ENCODE results near the gene LIPC.

The LIPC gene

GRCh38 chr15:58472821-58473581, 41.2 kb downstream of the LIPC start:
- DNase-seq (ENCODE audit: low read depth in 2 of 2, low spot score in 1 of 2): peak in 1 of 2 donors; percentile 11

GRCh38 chr15:58473724-58474123, 41.9 kb downstream of the LIPC start:
- DNase-seq (ENCODE audit: low read depth in 2 of 2, low spot score in 1 of 2): no peak

GRCh38 chr15:58474741-58475323, 43.0 kb downstream of the LIPC start:
- DNase-seq (ENCODE audit: low read depth in 2 of 2, low spot score in 1 of 2): no peak

DNA sequence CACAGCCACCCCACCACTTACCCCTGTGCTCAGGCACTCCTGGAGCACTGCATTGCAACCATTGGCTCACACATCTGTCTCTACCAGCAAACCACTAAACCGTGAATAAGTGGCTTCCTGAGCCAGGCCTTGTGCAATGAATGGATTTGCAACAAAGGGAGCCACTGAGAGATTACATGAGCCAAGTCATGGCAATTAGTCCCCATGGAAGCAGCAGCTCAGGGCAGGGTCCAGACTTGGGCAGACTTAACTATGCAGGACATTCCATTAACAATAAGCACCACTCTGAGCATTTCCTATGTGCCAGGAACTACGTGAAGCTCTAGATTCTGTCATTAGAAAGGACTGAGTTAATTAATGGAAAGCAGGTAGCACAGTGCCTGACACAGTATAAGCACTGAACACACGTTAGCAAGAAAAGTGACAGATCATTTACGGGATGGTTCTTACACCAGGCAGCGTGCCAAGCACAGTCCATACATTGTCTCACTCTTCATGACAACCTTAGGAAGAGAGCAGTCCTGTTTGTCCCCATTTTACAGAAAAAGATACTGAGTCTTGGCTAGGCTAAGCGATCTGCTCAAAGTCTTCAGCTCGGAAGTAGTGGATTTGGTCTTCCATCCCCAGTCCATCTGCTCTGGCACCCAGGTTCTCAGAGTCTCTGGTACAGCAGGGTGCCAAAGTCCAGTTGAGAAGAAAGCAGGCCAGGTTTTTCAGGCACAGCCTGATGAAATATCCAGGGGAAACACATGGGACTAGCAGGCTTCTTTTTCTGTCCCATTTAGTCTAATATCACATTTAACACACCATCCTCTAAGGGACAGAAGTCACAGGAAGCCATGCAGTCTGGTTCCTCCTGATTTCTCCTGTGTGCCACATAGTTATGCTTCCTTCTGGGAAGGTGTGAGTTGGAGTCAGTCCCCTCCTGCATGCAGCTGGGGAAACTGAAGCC, 44.1 kb downstream of the LIPC start:
- no peak for DNase-seq (ENCODE audit: low read depth in 2 of 2, low spot score in 1 of 2)

DNA sequence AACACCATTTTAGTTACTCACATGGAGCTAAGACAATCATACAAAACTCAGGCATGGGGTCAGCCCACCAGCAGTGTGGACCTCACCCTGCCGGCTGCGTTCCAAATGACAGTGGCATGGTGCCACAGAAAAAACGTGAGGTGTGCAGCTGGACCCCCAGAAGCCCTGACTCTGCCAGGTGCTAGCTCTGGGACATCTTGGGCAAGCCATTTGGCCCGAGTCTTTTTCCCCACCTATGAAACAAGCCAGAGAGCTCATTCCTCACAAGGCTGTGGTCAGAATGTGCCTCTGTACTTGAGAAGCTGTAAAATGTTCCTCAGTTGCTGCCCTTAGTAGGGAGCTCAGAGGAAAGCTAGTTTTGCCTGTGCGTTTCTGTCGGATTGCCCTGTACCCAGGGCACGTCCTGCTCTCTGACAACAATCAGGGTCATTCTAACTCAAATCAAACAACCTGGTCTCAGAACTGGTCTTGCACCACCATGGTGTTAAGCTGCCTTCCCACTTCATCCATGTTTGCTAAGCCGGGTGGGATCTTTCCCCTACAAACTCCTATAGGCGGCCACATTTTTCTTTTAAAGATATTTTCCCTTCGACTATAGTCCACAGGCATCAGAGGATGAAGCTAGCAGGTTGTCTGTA, 44.9 kb downstream of the LIPC start:
- DNase-seq (ENCODE audit: low read depth in 2 of 2, low spot score in 1 of 2): no peak

DNA sequence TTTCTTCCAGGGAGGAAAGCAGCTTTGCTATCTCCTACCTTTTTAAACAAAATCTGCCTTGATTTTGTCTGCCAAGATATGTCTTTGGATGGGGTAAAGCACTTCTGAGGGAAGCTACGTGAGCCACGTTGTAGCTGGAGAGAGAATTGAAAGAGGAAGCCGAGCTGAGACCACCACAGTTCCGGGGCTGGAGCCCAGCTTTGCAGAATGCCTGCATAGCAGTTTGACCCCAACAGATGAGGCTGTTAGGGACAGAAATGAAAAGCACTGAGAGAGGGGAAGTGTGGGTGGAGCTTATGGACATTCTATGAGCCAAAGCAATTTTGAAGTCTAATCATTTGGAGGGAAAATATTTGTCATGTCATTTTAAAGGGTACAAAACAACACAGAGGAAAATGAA, 45.4 kb downstream of the LIPC start:
- no peak for DNase-seq (ENCODE audit: low read depth in 2 of 2, low spot score in 1 of 2)

GRCh38 chr15:58478035-58478434, 46.2 kb downstream of the LIPC start:
- DNase-seq (ENCODE audit: low read depth in 2 of 2, low spot score in 1 of 2): no peak

DNA sequence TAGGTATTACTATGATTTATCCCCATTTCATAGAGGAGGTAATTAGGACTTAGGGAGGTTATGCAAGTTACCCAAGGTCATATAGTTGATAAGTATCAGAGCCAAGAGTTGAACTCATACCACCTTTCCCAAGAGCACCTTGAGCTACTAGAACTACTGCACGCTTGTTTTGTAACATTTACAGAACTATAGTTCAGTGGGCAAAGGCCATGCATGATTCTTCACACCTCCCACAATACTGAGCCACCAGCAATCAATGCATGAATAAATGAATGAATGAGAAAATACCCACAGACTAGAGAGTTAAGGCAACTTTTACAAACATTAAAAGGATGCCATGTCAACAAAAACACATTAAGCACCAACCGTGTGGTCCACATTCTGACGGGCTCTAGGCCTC, 46.8 kb downstream of the LIPC start:
- DNase-seq (ENCODE audit: low read depth in 2 of 2, low spot score in 1 of 2): no peak

DNA sequence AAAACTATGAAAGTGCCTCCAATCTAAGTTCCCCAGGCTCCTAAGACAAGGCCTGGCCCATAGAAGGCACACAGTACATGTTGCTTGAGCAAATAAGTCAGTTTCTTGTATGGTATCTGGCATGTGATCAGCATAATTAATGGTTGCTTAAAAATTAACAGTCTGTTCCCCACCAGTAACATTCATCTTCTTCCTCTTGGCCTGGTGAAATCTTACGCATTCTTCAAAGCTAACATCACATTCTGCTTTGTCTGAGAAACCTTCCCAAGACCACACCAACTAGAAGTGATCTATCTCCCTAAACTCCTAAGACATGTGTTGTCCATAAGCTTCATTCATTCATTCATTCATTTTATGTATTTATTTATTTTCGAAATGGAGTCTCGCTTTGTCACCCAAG, 48.1 kb downstream of the LIPC start:
- DNase-seq (ENCODE audit: low read depth in 2 of 2, low spot score in 1 of 2): no peak

DNA sequence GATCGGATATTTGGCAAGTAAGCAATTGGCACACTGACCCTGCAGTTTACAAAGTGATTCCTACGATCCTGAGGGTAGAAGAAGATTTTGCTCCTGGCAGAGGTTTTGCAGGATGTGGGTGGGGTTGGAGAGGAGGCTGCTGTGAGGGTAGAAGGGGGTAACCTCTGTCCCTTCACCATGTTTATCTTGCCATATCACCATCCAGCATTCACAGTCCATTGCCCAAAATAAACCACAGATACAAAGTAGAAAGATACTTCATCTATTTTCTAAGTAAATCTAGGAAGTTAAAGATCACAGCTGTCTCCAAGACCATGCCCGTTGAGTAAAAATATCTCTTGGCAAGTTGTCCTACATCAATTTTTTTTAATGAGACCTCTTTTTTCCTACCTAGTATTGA, 51.6 kb downstream of the LIPC start:
- DNase-seq (ENCODE audit: low read depth in 2 of 2, low spot score in 1 of 2): no peak

DNA sequence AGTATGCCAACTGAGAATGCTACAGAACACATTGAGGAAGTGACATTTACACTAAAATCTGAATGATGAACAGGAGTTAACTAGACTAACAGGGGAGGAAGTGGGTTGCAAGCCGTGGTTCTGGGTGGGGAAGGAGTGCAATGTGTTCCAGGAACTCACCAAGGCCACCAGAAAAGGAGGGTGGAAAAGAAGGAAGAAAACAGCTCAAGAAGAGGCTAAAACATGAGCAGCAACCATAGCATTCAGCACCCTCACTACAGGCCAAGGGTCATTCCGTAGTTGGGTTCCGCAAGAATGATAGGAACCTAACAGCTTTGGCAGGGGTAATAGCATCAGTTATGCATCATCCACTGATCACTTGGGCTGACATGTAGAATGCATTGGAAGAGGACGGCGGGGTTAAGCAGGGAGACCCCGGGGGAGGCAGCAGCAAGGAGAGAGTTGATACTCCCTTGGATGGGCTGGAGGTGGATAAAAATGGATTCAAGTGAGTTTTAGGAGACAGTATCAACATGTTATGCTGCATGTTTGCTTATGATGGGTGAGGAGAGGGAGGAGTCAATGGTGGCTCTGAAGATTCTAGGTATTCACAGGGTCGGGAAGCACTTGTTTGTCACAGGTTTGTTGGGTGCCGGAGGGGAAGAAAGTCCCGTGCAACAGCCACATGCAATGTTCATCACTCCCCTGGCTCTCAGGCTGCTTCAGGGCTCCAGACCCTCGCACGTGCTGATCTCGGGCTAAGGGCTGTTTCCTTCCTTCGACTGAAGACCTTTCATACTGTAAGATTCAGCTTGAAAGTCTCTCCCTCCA, 53.2 kb downstream of the LIPC start:
- DNase-seq (ENCODE audit: low read depth in 2 of 2, low spot score in 1 of 2): no peak

- DNase-seq (ENCODE audit: low read depth in 2 of 2, low spot score in 1 of 2): no peak
Observed at GRCh38 chr15:58486062-58486461, 54.3 kb downstream of the LIPC start.

DNA sequence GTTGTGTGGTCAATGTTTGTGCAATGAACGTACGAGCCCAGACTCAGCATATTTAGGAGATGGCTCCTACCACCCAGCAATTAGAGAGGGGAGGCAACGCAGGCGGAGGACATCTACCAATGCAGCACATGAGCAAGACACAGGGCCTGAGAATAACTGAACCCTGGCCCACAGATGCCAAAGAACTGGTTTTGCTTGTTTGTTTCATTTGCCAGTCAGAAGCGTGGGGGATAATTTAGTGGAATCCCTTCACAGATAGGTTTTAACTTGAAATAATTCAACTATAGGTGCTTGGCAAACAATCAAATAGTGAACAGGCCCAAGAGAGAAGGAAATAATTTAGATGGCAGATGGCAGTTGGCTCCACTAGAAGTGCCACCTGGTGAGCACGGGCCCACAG, 54.8 kb downstream of the LIPC start:
- DNase-seq (ENCODE audit: low read depth in 2 of 2, low spot score in 1 of 2): no peak

GRCh38 chr15:58487041-58487723, 55.4 kb downstream of the LIPC start:
- DNase-seq (ENCODE audit: low read depth in 2 of 2, low spot score in 1 of 2): no peak

DNA sequence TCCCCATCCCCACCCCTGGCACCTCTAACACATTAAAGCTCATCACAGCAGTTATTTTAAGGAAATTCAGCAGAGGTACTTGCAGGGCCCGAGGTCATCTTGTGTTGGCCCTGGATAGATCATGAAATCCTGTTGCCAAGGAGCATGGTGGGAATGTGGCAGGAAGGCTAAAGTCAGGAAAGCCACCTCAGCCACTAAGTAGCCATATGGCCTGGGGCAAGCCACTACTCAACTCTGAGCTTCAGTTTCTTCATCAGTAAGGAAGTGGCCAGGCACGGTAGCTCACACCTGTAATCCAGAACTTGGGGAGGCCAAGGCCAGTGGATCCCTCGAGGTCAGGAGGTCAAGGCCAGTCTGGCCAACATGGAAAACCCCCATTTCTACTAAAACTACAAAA, 55.9 kb downstream of the LIPC start:
- DNase-seq (ENCODE audit: low read depth in 2 of 2, low spot score in 1 of 2): no peak

GRCh38 chr15:58489289-58490085, 57.7 kb downstream of the LIPC start:
- DNase-seq (ENCODE audit: low read depth in 2 of 2, low spot score in 1 of 2): no peak

DNA sequence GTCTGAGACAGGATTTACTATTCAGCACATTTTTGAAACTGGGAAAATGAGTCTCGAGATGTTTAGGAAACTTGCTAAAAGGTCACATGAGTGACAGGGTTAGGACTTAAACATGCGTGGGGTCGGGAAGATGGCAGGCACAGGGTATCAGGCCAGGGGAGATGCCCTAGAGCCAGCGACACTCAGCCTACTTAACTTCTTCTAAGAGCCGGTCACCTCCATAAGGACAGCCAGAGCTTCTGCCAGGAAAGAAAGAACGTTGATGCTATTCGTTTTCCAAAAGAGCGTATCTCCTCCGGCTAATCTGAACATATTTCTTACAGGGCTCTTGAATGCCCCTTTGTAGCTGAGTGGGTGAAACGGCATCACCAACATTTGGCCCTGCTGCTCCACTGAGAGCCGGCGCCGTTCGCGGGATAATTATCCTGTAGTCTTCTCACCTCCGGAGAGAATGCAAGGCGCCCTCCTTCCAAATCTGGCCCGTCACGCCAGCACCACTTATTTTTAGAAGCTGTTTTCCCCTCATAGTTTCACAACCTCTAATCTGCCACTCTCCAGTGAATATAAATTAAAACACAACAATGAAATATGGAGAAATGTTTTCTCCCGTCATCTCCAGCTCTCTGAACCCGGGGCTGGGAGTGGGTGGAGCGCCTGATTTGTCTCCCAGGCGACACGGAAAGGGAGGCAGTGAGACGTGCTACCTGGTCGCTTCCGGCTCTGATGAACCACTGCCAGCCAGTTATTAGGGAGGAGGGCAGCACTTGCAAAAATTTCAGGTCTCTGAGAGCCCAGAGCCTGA, 58.5 kb downstream of the LIPC start:
- no peak for DNase-seq (ENCODE audit: low read depth in 2 of 2, low spot score in 1 of 2)

DNA sequence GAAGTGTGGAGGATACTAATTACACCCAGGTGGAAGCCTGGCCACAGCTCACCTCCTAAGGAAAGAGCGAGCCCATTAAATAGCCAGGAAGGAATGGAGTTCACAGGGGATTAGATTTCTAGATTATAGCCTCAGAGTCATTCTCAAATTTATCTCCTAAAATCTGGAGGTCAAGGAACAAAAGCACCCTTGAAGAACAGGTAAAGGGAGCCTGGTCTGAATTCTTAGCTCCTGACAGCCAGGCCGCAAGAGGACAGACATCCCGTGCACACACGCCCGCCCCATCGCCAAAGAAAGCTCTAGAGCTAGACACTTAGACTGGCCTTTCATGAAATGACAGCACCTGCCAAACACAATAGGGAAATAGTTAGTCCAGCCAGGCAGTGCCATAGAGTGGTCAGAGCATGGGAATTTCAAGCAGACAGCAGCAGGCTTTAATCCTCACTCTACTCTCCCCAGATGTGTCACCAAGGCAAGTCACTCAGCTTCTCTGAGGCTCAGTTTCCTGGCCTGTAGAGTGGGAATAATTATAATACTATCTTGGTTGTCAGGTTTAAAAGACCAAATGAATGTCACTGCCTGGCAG, 59.2 kb downstream of the LIPC start:
- DNase-seq (ENCODE audit: low read depth in 2 of 2, low spot score in 1 of 2): no peak

Data from stimulated activated CD8-positive, alpha-beta memory T cell treated with anti-CD3 and anti-CD28 coated beads, Interleukin-4, amount 100 ng/mL, for 4 hours (primary cell).